HG03442 (cell line): ENCODE measurements around the gene TEDC1.

ENCODE experiments used
- ATAC-seq: cut with Tn5 transposase; IDR thresholded peaks from one replicate; pipeline ENCODE4 v1.9.1; 2021; ENCODE audit warnings: mild to moderate bottlenecking, moderate library complexity; ENCODE audit not compliant: unreplicated experiment

The TEDC1 gene

GRCh38 chr14:105456736-105457617, 34.1 kb upstream of the TEDC1 start:
- no peak for ATAC-seq

GRCh38 chr14:105458010-105458409, 33.0 kb upstream of the TEDC1 start:
- no peak for ATAC-seq

GRCh38 chr14:105458571-105458970, 32.5 kb upstream of the TEDC1 start:
- no peak for ATAC-seq

GRCh38 chr14:105460116-105460515, 30.9 kb upstream of the TEDC1 start:
- no peak for ATAC-seq

- ATAC-seq = no peak
Measured at GRCh38 chr14:105460616-105461015, 30.4 kb upstream of the TEDC1 start.

- ATAC-seq = no peak
Measured at GRCh38 chr14:105461903-105462302, 29.1 kb upstream of the TEDC1 start.

GRCh38 chr14:105464501-105464900, 26.5 kb upstream of the TEDC1 start:
- no peak for ATAC-seq

- no peak for ATAC-seq
Measured at GRCh38 chr14:105465209-105466031, 25.6 kb upstream of the TEDC1 start.

GRCh38 chr14:105466531-105467248, 24.4 kb upstream of the TEDC1 start:
- no peak for ATAC-seq

- ATAC-seq = no peak
Measured at GRCh38 chr14:105467249-105467941, 23.7 kb upstream of the TEDC1 start.

GRCh38 chr14:105467942-105468471, 23.0 kb upstream of the TEDC1 start:
- no peak for ATAC-seq

GRCh38 chr14:105468621-105469241, 22.3 kb upstream of the TEDC1 start:
- ATAC-seq = no peak

- ATAC-seq = no peak
Measured at GRCh38 chr14:105469456-105470349, 21.3 kb upstream of the TEDC1 start.

- ATAC-seq = no peak
Measured at GRCh38 chr14:105470350-105471296, 20.4 kb upstream of the TEDC1 start.

GRCh38 chr14:105471297-105471821, 19.7 kb upstream of the TEDC1 start:
- ATAC-seq = no peak

- no peak for ATAC-seq
Measured at GRCh38 chr14:105471823-105472485, 19.1 kb upstream of the TEDC1 start.

- ATAC-seq = no peak
Measured at GRCh38 chr14:105472486-105472991, 18.5 kb upstream of the TEDC1 start.
